Hematopoietic multipotent progenitor cell treated with erythropoietin and hydrocortisone succinate and interleukin-3 and kit ligand, for 6 days (in vitro differentiated cells): ENCODE results near the gene TMEM163.

ENCODE experiments used
- DNase-seq: peaks from one replicate; pipeline ENCODE4 v3.0.0-alpha.2; 2015

TMEM163 gene

GRCh38 chr2:134452042-134452733, 266.6 kb downstream of the TMEM163 start:
- no peak for DNase-seq

GRCh38 chr2:134451347-134451630, 267.5 kb downstream of the TMEM163 start:
- no peak for DNase-seq

- no peak for DNase-seq
Measured at GRCh38 chr2:134449751-134450513, 268.9 kb downstream of the TMEM163 start.

DNA sequence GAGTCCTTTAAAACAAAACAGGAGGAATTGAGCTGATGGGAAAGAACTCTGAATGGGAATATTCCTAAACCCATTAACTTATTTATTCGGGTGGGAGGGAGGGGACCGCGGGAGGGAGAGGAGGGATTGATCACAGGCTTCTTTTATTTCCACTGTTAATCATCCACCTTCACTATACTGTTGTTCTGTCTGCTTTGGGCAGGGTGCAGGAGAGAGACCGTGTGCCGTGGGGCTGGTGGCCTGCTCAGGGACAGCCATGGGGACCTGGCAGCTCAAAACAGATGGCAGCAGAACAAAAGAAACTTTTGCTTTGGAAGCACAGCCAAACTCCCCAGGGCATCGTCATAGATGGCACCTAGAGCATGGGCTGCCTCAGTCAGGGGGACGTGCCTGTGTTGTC, 269.6 kb downstream of the TMEM163 start:
- no peak for DNase-seq

DNA sequence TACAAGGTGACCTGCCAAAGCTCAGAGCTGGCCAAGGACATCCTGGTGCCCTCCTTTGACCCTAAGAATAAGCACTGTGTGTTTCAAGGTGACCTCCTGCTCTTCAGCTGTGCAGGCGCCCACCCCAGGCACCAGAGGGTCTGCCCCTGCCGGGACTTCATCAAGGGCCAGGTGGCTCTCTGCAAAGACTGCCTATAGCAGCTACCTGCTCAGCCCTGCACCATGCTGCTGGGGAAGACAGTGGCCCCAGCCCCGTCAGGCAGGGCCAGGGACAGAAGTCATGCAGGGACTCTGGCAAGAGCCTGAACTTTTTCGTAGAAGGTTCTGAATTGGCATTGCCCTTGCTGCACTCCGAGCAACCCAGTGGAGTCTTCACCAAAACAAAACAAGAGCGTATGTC, 270.1 kb downstream of the TMEM163 start:
- DNase-seq: no peak

GRCh38 chr2:134447669-134448068, 271.1 kb downstream of the TMEM163 start:
- no peak for DNase-seq

- DNase-seq: no peak
Measured at GRCh38 chr2:134446383-134447017, 272.3 kb downstream of the TMEM163 start.

- DNase-seq: no peak
Measured at GRCh38 chr2:134445985-134446382, 272.8 kb downstream of the TMEM163 start.

DNA sequence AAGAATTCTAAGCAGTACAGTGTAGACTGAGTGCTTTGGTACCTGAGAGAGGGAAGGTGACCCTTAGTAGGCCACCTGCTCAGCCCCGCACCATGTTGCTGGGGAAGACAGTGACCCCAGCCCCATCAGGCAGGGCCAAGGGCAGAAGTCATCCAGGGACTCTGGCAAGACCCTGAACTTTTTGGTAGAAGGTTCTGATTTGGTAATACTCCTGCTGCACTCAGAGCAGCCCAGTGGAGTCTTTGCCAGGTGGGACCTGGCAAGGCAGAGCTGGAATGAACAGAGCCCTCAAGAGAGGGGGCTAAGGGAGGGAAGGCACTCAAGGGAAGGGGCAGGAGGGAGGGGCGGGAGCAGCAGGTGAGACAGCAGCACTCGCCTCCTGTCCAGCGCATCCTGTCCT, 273.7 kb downstream of the TMEM163 start:
- DNase-seq: no peak

DNA sequence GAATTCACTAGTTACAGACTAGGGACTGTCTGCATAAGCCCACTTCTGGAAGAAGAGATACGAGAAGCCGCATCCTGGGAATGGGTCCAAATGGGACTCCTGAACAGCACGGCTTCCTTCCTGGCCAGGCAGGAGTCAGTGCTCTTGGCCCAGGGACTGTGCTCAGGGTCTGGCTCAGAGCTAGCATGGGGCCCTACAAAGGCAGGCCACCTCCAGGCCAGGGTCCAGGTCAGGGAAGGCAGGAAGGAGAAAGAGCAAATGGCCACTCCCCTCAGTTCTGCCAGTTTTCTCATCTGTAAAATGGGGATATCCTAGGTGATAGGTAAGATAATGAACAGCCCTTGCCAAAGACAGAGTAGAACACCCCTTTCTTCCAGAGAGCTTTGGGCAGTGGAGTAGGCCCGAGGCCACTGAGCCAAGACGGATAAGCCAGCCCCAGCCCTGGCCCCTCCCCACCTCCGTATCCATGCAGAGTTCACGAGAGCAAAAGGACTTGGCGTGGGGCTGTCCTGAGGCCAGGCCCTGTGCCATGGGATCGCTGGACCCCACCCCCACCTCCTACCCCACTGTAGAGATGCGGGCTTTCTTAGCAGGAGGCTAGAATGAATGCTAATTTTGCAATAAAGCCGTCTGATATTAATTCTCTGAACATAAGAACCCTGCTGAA, 274.9 kb downstream of the TMEM163 start:
- DNase-seq: no peak

DNA sequence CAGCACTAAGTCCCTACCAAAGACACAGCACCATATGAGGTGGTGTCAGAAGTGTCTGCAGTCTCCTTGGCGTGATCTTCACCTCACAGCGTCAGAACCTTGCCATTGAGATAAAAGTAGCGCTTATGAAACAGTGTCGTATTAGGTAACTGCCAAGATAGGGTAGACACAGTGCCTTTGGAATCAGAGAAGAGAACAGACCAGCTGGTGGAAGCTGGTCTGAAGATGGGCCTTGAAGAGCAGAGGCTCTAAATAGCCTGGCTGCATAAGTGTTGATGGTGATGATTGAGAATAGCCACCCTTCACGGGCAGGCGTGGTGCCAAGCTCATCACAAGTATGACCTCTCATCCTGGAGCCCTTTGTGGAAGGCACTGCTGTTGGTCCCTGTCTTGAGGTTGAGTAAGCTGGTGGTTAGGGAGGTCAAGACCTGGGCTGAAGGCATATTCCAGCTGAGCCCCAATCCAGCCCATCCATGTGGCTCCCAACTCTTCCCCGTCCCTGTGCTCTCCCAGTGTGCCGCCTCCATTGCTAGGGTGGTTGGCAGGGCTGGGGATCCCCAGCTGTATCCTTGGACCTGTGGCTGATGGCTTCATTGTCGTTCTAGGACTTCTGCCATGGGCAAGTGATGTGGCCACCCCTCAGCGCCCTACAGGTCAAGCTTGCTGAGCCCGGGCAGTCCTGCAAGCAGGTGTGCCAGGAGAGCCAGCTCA, 277.5 kb downstream of the TMEM163 start:
- DNase-seq: no peak

DNA sequence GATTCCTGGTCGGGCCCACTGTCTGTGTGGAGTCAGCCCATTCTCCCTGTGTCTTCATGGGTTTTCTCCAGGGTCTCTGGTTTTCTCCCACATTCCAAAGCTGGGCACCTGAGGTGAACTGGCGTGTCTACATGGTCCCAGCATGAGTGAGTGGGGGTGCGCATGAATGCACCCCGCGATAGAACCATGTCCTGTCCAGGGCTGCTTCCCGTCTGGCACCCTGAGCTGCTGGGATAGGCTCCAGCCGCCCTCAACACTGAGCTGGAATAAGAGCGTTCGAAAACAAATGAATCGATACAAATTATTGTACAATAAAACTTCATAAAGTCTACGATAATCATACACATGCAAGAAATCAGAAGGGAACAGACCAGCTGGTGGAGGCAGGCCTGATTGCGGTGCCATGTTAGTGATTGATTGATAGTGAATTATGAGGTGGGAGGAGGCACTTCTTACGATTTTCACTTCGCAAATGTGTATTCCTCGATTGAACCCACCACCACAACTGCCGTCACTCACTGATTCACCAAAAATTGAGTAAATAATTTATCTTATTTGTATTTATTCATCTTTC, 278.4 kb downstream of the TMEM163 start:
- DNase-seq: no peak

DNA sequence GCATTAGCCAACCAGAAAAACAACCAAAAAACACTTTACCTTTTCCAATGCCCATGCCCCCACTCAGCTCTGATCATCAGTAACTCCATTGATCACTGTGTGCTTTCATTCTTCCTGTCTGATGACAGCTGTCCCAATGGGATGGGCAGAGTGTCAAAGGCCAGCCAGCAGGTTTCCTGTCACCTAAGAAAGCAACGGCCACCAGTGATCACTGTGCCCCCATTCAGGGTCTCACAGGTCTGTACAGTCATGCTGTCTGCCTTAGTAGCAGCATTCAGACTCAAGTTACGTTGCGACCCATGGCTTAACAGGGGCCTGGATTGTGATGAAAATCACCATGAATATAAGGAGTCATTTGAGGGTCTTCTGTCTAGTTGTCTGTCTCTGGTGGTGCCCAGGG, 280.4 kb downstream of the TMEM163 start:
- no peak for DNase-seq

- no peak for DNase-seq
Measured at GRCh38 chr2:134436706-134437105, 282.1 kb downstream of the TMEM163 start.

- DNase-seq: no peak
Measured at GRCh38 chr2:134435936-134436335, 282.9 kb downstream of the TMEM163 start.

DNA sequence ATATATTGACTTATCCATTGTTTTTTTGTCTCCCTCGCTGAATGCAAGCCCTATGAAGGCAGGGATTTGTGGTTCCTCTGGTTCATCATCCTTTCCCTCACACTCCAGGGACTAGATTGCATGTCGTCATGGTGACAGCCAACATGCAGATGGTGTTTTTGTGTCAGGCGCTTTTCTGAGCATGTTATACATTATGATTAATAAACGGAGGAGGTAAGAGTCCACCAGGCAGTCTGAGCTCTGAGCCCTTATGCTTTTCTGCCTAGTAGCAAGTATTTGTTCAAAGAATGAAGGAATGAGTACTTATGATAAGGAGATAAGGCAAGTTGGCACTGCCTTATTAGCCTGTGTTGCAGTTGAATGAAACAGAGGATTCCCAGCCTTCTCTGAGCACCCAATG, 283.3 kb downstream of the TMEM163 start:
- no peak for DNase-seq

DNA sequence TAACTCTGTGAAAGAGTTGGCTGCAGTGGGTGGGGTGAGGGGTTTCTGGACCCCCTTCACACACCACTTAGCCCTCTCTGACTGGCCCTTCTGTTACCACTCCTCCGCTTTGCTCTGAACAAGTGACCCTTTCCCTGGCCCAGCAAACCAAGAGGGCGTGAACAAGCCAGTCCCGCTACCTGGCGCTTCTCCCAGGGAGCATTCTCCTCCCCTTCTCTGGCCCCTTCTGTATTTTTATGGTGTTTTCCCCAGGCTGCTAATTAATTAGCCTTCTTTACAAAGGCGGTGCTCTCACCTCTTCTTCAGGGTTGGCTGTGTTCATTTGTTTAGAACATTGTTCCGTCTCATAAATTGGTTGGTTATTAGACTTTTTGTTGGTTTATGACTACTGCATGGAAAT, 284.8 kb downstream of the TMEM163 start:
- DNase-seq: no peak

GRCh38 chr2:134433469-134433868, 285.3 kb downstream of the TMEM163 start:
- DNase-seq: no peak

GRCh38 chr2:134432435-134432883, 286.3 kb downstream of the TMEM163 start:
- no peak for DNase-seq

DNA sequence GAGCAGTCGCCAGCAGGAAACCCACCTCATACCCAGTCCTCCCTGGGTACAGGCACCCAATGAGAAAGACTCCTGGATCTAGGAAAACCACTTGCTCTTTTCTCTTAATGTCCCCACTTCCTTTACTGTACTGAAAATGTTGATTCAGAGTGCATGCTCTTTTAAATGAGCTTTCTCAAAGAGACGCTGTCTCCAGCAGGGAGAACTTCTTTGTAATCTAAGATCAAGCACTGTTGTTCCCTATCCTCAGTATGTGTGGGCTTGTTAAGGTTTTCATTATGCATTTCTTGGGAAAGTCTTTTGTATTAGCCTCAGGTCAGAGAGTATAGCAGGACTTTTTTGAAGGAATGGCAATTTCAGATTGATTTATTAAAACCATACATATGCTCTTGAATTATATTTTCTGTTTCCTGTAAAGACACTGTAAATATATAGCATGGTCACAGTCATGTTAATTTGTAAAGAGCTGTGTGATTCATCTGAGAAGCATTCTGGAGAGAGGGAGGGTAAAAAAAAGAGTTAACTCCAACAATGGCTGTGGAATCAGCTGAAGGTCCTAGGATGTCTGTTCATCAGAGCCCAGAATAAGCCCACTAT, 286.9 kb downstream of the TMEM163 start:
- DNase-seq: no peak

- DNase-seq: no peak
Measured at GRCh38 chr2:134429886-134430285, 288.9 kb downstream of the TMEM163 start.

DNA sequence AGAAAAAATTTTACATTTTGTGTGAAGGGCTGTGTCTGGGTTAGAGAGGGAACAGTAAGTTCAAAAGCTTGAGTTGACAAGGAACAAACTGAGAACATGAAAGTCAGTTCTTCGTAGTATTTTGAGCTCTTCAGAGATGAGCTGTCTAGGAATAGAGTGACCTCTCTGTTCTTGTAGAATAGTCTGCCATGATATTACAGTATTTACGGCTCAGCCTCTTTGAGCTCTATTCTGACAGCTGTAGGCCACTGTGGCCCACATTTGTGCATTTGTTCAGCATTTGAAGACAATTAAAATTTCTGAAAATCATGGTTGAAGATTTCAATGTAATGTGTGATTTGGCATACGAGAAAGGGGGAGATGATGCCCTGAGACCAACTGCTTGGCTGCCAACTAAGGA, 292.1 kb downstream of the TMEM163 start:
- no peak for DNase-seq
